HG02642 (cell line): ENCODE data around the gene MXRA8.
"Not testable (repeated sequence)": the region's sequence is repeated elsewhere in the genome, so short reads cannot be mapped to it uniquely, and the experiment has no call there.

ENCODE experiments used
- ATAC-seq: cut with Tn5 transposase; IDR thresholded peaks from one replicate; pipeline ENCODE4 v1.9.1; 2021; ENCODE audit warnings: mild to moderate bottlenecking; ENCODE audit not compliant: unreplicated experiment, poor library complexity

Gene MXRA8

DNA sequence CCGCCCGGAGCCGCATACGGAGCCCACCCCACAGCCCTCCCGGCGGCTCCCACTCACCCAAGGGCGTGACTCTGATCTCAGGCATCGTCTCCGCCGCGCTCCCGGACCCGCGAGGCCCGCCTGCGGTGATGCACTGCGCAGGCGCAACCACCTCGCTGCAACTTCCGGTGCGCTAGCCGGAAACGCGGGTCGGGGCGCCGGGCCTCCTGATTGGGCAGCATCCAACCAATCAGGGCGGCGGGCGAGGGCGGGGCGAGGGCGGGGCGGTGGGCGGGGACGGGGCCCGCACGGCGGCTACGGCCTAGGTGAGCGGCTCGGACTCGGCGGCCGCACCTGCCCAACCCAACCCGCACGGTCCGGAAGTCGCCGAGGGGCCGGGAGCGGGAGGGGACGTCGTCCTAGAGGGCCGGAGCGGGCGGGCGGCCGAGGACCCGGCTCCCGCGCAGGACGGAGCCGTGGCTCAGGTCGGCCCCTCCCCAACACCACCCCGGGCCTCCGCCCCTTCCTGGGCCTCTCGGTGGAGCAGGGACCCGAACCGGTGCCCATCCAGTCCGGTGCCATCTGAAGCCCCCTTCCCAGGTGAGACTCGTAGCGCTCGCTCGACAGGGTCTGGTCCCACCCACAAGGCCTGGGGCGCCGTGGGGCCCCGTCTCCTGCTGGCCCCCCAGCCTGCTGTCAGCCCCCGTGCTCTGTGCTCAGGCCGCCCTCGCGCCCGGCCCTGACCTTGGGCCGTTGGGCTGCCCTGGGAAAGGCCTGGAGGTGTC is 33.6 kb downstream of the MXRA8 start, which contains the start of the genes CPTP and INTS11:
TSS of gene CPTP (plus strand) at position 279 of the 764 bp plus-strand sequence. CDS start 2,109 bp downstream, outside the sequence.
TSS of gene INTS11 (minus strand) at position 137 of the 764 bp plus-strand sequence. CDS start at position 85, 52 bp downstream.
- peak; percentile 75 for ATAC-seq

DNA sequence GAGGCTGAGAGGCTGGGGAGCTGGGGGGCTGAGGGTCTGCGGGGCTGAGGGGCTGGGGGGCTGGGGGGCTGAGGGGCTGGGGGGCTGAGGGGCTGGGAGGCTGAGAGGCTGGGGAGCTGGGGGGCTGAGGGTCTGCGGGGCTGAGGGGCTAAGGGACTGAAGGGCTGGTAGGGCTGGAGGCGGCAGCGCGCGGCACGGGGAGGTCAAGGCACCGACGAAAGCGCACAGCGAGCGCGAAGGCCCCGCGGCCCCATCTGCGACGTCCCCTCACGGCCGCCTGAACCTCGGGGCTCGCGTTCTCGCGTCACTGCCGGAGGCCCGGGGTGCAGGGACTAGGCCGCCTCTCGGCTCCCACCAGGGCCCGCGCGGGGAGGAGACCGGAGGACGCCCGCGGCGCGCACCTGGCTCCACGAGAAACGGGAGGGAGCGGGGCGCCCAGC is 34.3 kb downstream of the MXRA8 start:
- peak; percentile 24 for ATAC-seq

DNA sequence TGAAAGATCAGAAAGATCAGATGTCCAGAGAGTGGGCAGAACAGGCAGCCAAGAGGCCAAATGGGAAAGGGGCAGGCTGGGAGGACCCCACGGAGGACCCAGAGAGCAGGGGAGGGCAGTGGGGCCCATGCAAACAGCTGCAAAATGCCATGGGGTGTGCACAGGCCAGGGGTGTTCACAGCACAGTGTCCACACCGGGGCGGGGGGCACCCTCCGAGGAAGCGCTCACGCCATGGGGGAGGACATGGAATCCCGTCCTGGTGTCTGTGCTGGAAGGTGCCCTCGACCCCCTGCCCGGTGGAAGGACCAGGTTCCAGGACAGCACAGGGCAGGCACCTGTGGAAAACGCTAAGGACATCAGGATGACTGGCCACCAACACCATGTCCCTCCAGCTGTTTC is 35.4 kb downstream of the MXRA8 start:
- no peak for ATAC-seq

DNA sequence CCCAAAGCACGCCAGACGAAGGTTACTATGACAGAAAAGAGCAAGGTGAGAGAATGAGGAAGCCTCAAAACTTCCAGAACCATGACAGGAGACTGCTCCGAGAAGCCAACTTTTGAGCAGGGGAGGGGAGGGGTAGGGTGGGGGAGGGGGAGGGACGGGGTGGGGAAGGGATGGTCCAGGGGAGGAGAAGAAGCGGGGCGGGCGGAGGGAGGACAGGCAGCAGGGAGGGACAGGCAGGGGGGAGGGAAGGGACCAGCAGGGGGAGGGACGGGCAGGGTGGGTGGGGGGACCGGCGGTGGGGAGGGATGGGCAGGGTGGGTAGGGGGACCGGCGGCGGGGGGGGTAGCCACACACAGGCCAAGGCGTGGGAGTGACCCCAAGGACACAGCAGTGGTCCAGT is 35.9 kb downstream of the MXRA8 start:
- ATAC-seq: no peak

DNA sequence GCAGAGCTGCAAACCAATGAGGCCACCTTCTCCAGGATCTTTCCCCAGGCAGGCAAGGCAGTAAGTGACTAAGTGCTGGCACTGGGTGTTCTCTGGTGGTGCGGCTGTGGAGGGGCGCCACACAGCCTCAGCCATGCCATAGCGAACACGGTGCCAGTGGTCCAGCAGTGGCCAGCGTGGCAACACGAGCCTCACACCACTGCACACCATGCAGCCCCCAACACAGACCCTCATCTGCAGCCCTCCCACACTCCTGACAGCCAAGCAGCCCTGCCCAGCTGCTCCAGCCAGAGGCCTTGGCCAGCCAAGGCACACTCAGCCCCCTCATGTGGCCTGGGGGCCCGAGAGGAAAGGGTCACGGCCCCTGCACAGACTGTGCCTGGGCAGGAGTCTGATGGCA is 36.9 kb downstream of the MXRA8 start:
- ATAC-seq: no peak

DNA sequence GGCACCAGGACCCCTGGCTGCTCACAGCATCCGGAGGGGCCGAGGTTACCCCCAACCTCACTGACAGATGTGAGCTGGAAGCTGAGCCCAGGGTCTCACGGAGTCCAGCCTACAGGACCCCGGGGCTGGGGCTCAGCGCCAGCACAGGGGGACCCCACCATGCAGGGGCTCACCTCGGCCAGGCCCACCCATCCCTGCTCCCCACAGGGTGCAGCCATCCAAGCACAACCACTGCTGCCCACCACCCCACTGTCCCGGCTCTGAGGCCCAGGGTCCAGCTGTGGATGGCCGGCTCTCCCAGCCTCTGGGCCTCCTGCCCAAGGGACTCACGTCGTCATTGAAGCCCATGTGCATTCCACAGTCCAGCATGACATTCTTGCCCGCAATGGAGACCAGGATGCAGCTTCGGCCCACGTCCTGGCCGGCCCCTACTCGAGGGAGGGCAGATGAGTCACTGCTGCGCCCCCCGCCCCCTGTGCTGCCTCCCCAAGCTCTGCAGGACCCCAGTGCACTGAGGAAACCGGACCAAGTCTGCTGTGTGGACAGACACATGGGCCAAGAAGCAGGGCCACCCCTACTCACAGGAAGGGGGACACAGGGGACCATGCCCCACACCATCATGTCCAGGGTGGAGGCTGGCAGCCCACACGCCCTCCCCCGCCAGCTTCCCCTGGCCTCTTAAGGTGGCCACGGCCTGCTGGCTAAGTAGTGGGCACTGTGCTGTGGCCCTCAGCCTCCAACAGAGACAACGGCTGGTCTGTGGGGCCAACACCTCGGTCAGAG is 37.5 kb downstream of the MXRA8 start:
- no peak for ATAC-seq

DNA sequence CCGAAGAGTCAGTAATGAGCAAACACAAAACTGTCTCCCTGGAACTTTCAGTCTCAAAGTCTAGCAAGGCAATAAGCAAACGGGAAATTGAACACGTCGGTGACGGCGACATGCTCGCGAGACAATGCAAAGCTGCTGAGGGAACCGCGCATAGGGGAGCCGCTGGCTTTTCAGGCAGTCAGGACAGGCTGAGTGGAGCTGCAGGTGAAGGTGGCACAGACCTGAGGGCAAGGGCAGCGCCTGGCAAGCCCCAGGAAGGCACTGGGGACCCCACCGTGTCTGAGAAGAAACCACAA is 38.8 kb downstream of the MXRA8 start:
- ATAC-seq: no peak

DNA sequence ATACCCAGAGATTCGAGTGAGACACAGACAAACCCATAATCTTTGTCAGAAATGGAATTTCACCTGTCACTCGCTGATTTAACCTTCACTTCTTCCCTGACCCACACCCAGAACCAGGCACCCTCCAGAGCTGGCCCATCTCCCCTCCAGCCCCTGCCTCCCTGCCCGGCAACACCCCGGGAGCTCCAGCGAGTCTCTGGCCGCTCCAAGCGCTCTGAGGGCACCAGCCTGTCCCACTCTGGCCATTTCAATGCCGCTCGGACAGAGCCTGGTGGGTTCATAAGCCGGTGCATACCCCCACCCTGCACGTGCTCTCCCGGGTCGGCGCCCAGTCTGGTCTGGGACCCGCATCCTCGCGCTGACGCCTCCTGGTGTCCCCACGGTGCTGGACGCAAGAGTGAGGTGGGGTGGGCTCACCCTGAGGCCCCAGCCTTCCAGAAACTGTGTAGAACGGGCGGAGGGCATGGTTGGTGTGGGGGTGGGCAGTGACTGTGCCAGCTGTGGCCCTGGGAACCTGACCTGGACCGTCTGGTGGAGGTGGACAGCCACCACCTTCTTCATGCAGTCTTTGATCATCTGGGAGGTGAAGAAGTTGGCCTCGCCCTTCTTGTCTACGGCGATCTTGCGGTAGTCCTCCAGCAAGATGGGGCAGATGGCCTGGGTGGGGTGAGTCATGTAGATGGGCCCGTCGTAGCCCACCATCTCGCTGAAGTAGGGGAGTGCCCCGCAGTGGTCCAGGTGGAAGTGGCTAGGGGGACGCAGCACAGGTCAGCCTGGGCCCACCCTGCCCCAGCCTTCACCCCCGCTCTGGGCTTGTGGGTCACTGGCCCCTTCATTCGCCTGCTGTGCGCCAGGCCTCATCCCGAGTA is 39.3 kb downstream of the MXRA8 start:
- ATAC-seq: no peak

DNA sequence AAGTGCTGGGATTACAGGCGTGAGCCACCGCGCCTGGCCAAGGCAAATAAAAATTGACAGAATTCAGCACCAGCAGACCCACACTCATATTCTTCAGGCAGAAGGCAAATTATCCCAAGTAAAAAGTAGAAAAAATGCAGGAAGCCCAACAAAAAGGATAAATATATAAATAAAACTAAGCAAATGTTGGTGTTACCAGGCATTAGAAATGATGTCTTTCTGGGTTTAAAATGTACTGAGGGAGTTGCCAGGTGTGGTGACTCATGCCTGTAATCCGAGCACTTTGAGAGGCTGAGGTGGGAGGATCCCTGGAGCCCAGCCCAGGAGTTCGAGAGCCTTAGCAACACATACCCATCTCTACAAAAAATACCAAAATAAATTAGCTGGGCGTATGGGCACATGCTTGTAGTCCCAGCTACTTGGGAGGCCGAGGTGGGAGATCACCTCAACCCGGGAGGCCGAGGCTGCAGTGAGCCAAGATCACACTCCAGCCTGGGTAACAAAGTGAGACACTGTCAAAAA is 40.2 kb downstream of the MXRA8 start:
- ATAC-seq: no peak

DNA sequence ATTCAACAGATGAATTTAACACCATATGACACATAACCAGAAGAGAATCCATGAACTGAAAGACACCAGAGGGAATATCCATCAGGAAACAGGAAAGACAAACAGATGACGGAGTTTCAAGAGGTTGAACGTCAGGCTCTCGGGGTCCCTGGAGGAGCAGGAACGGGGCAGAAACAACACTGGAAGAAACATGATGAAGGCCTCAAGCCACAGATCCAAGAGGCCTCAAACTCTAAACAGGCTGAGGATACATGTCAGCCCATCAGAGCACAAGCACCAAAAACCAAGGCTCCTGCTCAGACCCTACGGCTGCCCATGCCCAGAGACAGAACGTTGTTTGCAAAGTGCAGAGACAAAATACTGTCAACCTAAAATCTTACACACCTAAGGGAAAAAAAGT is 40.9 kb downstream of the MXRA8 start:
- ATAC-seq: no peak

DNA sequence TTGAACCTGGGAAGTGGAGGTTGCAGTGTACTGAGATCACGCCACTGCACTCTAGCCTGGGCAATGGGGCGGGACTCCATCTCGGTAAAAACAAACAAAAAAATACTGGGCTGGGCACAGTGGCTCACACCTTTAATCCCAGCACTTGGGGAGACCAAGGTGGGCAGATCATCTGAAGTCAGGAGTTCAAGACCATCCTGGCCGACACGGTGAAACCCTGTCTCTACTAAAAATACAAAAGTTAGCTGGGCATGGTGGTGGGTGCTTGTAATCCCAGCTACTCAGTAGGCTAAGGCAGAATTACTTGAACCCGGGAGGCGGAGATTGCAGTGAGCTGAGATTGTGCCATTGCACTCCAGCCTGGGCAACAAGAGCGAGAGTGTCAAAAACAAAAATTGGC is 42.2 kb downstream of the MXRA8 start:
- not testable (repeated sequence) for ATAC-seq

DNA sequence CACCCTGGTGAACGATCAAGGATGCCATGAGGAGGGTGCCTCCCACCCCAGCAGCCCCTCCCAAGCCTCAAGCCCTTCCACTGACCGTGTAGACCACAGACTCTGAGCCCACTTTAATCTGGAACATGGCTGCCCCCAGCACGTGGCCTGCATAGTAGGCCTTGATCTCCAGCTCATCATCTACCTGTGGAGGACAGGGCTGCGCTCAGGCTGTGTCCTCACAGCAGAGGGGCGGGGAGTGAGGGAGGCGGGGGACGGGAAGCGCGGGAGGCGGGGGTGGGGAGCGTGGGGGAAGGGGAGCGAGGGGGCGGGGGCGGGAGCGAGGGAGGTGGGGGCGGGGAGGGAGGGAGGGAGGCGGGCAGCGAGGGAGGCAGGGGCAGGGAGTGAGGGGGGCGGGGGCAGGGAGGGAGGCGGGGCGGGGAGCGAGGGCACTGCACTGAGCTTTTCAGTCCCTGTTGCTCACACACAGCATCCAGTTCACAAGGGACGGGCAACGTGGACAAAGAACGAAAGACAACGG is 42.9 kb downstream of the MXRA8 start:
- ATAC-seq: no peak

DNA sequence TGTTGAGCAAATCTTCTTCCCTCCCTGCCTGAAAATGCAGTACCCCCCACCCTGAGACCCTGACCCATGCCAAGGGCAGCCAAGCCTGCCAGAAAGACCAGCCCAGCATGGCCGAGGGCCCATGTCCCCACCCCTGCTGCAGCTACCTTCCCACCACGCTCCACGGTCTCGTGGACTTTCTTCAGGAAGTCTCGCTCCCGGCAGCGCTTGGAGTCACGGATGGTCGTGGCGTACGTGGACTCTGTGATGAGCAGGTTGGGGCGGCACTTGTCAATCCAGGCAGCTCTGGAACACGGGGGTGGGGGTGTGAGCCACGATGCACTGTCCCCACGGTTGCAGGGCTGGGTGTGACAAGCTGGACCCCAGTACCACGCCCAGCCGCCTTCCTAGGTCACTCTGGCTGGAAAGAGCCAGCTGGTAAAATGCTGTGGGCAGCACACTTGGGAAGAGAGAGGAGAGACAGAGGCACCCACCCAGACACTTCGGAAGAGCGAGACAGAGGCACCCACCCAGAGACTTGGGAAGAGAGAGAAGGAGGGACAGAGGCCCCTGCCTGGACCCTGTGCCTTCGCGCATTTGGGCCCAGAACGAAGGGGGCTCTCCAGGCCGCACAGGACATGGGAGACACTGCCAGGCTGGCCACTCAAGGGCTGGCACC is 43.5 kb downstream of the MXRA8 start:
- no peak for ATAC-seq

DNA sequence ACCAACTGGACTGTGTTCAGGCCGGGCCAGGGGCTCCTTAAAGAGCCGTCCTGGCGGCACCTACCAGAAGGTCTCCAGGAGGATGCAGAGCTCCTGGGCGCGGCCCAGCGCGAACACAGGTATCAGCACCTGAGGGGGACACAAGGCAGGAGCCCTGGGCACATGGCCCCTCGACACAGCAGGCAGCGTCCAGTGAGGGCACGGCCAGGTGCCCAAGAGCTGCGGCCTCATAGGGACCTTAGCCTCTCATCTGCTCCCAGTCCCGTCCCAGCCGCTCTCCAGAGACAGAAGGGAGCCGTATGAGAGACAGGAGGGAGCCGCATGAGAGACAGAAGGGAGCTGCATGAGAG is 44.1 kb downstream of the MXRA8 start:
- no peak for ATAC-seq

DNA sequence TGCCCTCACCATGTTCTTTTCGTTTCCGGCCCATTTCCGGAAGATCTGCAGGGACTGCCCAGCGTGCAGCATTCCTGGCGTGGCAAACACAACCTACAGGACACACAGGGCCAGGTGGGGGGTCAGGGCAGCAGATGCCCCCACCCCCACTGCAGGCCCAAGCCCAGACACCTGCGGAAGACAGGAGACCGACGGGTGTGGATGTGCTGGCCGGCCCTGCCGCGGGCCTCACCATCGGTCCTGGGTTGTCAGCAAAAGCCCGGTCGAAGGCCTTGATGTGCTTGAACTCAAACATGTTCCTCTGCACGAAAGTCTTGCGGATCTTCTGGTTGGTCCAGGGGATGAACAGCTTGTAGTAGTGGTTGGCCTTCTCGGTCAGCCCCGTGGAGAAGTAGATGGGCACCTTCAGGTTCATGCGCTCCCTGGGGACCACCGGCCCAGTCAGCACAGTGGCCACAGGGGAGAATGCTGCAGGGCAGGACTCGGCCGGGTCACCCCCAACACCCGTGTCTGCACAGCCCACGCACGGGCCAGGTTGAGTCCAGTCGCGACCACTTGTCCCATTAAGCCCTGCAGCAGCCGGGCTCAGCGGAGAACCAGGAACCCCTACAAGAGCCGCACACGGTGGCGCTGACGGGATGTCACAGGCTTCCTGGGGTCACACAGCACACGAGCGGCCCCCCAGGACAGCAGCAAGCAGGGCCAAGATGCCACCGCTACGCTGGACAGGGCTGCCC is 44.7 kb downstream of the MXRA8 start:
- ATAC-seq: no peak

DNA sequence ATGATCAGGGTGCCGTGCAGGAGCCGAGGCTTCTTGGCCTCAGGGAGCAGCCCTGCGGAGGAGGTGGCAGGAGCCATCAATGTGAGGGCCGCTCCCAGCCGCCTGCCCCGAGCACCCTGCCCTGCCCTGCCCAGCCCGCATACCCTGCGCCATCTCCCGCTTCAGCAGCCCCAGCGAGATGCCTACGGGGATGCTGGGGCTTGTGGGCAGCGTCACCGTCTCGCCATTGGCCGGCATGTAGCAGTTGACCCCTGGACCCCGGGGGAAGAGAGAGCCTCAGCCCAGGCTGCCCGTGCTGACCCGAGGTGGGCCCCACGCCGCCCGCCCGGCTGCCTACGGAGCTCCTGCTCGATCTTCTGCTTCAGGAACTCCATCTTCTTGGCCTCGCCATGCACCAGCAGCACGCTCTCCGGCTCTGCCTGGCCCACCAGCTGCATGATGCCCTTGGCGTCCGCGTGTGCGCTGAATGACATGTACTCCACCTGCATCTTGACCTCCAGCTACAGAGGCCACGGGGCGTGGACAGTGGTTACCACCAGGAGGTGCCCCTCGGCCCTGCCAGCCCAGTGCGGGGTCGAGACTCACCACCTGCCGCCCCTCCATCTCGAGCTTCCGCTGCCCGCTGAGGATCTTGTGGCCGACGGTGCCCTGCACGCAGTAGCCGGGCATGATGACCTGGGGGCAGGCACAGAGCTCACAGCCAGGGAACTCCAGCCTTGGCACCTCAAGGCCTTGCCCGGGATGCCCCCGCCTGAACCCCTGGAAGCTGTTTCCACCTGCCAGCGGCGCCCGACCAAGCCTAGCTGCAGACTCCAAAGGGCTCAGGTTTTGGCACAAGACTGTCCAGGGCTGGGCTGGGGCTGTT is 45.7 kb downstream of the MXRA8 start:
- ATAC-seq: no peak

DNA sequence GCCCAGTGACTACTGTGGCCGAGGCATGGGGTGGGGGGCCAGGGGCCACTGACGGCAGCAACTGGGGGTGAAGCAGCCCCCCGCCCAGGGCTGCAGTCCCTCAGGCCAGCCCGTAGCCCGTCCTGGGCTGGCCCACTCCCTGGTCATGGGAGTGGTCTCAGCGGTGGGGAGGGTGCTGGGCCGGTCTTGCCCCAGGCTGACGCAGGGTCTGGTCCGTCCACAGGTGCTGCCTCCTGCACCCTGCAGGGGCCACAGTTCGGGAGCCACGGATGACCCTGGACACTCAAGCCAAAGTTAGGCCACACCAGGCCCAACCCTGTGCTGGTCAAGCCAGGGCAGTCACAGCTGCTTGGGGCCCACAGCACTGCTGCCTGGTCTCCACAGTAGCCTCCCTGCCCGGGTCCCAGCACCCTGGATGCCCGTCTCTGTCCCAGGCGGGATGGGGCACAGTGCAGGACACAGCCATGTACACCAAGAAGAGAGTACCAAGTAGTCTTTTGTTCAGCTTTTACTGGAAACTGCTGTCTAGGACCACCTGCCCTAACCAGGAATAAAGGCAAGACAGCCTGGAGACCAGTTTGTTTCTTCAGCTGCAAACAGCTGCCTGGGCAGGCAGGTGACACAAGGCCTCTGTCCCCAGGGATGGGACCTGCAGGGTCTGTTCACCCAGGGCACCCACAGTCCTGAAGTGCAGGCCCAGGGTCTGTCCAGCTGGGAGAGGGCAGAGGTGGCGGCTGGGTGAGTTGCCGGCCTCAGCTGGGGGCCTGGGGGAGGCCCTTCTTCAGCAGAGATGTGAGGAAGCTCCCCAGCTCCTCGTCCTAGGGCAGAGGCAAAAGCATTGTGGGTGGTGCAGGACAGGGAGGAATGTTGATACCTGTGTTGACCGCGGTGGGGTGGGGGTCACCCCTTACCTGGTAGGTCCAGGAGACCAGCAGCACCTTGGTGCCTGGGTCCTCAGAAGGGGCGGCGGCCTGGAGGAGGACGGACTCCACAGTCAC is 46.9 kb downstream of the MXRA8 start:
- no peak for ATAC-seq
